ENCODE results near the gene KIAA0232. TPM values are rescaled to one million over a fixed set of nuclear protein-coding genes. Genes with fewer than 3 reads are reported as not detected.

Gene KIAA0232
- total and polyA plus RNA-seq, 2 of the 8 experiments (the other 6 are each of a cell fraction or from before 2014, with no cell fraction given): 5.6 to 23.3 TPM

GRCh38 chr4:6795821-6796220 lies 13.3 kb downstream of the KIAA0232 start:
- Histone ChIP-seq H3K27me3 (replicated peaks in 1 of 4; ENCODE audit: control insufficient read depth in 3 of 4, extremely low read depth in 1 of 4, insufficient read depth in 3 of 4, low read length in 3 of 4) (no peaks in the 10 kb centered on the region), H2BK20ac (ENCODE audit: low read length) (no peak overlapping the region), H3K9me3 (ENCODE audit: insufficient read depth in 2 of 2, low read depth in 1 of 2, low read length in 1 of 2) (no peaks in the 10 kb centered on the region), H3K18ac (ENCODE audit: extremely low read depth, low read length) (no peak overlapping the region), H3K4me1 (replicated peaks in 1 of 4; ENCODE audit: control insufficient read depth in 3 of 4, insufficient read depth in 4 of 4, low read length in 3 of 4) (no peaks in the 10 kb centered on the region), H3K14ac (ENCODE audit: insufficient read length) (no peak overlapping the region), H3K4me3 (ENCODE audit: extremely low read depth in 1 of 4, insufficient read depth in 2 of 4, low read depth in 3 of 4, low read length in 4 of 4) (no peak overlapping the region), H3K79me2 (ENCODE audit: control insufficient read depth in 1 of 2, insufficient read depth in 2 of 2, low read length in 2 of 2) (peaks cover 6 to 86% of the 10 kb centered on the region in 2 experiments), H3K23ac (ENCODE audit: insufficient read length) (no peak overlapping the region), H3K56ac (replicated peaks; ENCODE audit: insufficient read length, low read depth, low read length) (no peak overlapping the region), H3K4me2 (ENCODE audit: insufficient read depth in 1 of 2, low read depth in 2 of 2, low read length in 2 of 2) (no peak overlapping the region), H3K4ac (replicated peaks; ENCODE audit: insufficient read length, low read depth, low read length) (no peak overlapping the region), H2BK15ac (ENCODE audit: low read length) (no peak overlapping the region), H4K20me1 (replicated peaks in 1 of 2; ENCODE audit: control insufficient read depth in 1 of 2, insufficient read depth in 2 of 2, low read length in 2 of 2) (peaks cover 0 to 18% of the 10 kb centered on the region in 2 experiments), H4K91ac (replicated peaks; ENCODE audit: insufficient read length, low read length) (no peak overlapping the region), H4K8ac (ENCODE audit: extremely low read depth, insufficient read depth, low read length) (no peak overlapping the region), H3K27ac (ENCODE audit: low read depth, low read length) (no peak overlapping the region), H2BK5ac (ENCODE audit: low read depth, low read length) (no peak overlapping the region), H2BK120ac (replicated peaks; ENCODE audit: low read depth, low read length) (no peak overlapping the region), H3K79me1 (ENCODE audit: low read depth, low read length) (peaks cover 14% of the 10 kb centered on the region), H4K5ac (ENCODE audit: insufficient read length, low read depth, low read length) (no peak overlapping the region), H2BK12ac (ENCODE audit: low read depth, low read length) (no peak overlapping the region), H2AK5ac (ENCODE audit: low read depth, low read length) (no peak overlapping the region), H2AFZ (ENCODE audit: low read length) (no peak overlapping the region), H3K36me3 (ENCODE audit: control insufficient read depth in 2 of 4, insufficient read depth in 4 of 4, low read length in 3 of 4) (peaks cover 0 to 2% (median under 1%) of the 10 kb centered on the region in 4 experiments; a peak in 3 of 8 replicates), H3K23me2 (ENCODE audit: low read depth, low read length) (no peaks in the 10 kb centered on the region), H3K9ac (replicated peaks in 1 of 4; ENCODE audit: extremely low read depth in 1 of 4, low read depth in 3 of 4, low read length in 3 of 4) (no peak overlapping the region)
- ChIA-PET POLR2A (ENCODE audit: partially characterized antibody) (interaction anchor here (0.7 to 1.3 kb wide), 3 partner anchors 10 to 27 kb away, joined by 4 to 5 read pairs (median 5); no protein-coding TSS in a partner anchor), CTCF (ENCODE audit: partially characterized antibody) (interaction anchor here (0.9 to 3.9 kb wide), 3 partner anchors 8 to 11 kb away, joined by 3 to 17 read pairs (median 4); no protein-coding TSS in a partner anchor)
- WGBS, 2 experiments (ENCODE audit: extremely low coverage in 1 of 2, insufficient coverage in 1 of 2, insufficient read length in 1 of 2, insufficient replicate concordance in 2 of 2, low coverage in 1 of 2, low lambda C conversion rate in 2 of 2, missing lambda C conversion rate in 1 of 2): 88 to 100% methylated on average over 2 to 8 of the region's 8 CpGs
- DNase-seq (ENCODE audit: low read depth in 1 of 2, low spot score in 2 of 2) (no peak), FAIRE-seq (no peak)
- TF ChIP-seq JUND (IDR thresholded peaks at IDR 0.05; ENCODE audit: low read length) (no peak), SAP30 (IDR thresholded peaks at IDR 0.05; ENCODE audit: insufficient read depth, insufficient replicate concordance, low read length) (no peak), RNF2 (IDR thresholded peaks at IDR 0.05; ENCODE audit: borderline replicate concordance, low read depth, low read length, missing control alignments, poor library complexity, severe bottlenecking) (no peak), JUN (IDR thresholded peaks at IDR 0.05; ENCODE audit: low read depth, low read length) (no peak), KDM4A (IDR thresholded peaks at IDR 0.05; ENCODE audit: low read depth, low read length, severe bottlenecking) (no peak), ZNF274 (IDR thresholded peaks at IDR 0.05; ENCODE audit: borderline replicate concordance, extremely low read depth, low read length) (no peak), E2F6 (IDR thresholded peaks at IDR 0.05) (no peak), RXRA (IDR thresholded peaks at IDR 0.05; ENCODE audit: insufficient read depth, low read depth, low read length) (no peak), SP1 (IDR thresholded peaks at IDR 0.05; ENCODE audit: low read depth, low read length) (no peak), HDAC6 (IDR thresholded peaks at IDR 0.05; ENCODE audit: low read depth, low read length) (no peak), TBP (IDR thresholded peaks at IDR 0.05; ENCODE audit: low read depth, low read length) (no peak), TAF1 (IDR thresholded peaks at IDR 0.05; ENCODE audit: low read depth, low read length) (no peak), RAD21 (IDR thresholded peaks at IDR 0.05 in 1 of 2, conservative IDR thresholded peaks at IDR 0.05 in 1 of 2; ENCODE audit: low read depth in 2 of 2, low read length in 2 of 2) (no peak)

Measured in H1 (cell line).